ENCODE results near the gene HDGFL2. TPM values are rescaled to one million over a fixed set of nuclear protein-coding genes. Genes with fewer than 3 reads are reported as not detected.

Gene HDGFL2
- total RNA-seq, 1 experiment from 2014 or later, result 68.4 TPM

DNA sequence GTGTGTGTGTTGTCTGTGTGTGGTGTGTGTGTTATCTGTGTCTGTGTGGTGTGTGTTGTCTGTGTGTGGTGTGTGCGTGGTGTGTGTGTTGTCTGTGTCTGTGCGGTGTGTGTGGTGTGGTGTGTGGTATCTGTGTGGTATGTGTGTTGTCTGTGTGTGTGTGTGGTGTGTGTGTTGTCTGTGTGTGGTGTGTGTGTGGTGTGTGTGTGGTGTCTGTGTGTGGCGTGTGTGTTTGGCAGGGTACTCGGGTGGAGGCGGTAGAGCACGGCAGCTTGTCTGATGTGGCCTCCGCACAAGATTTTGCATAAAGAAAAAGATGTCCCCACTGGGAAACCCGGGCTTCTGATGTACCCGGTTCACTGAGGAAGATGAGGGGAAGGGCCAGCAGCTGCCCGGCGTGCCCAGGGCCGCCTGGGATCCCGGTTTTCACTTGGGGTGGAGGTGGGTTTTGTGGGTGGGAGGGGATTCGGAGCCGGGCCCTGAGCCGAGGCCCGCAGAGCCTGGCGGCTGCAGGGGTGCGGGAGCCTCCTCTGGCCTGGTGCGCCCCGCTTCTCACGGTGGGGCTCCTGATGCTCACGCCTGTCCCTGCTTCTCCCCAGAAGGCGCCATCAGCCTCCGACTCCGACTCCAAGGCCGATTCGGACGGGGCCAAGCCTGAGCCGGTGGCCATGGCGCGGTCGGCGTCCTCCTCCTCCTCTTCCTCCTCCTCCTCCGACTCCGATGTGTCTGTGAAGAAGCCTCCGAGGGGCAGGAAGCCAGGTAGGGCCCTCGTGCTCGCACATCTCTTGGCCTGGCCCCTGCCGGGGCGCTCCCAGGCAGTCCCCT is 21.2 kb downstream of the HDGFL2 start:
- no peak for DNase-seq (ENCODE audit: low read depth)
- in situ Hi-C loops (cut with HindIII; ENCODE audit: low pct_unique_long_range_greater_than_20kb, low sequenced_read_pairs), result no loop called here

DNA sequence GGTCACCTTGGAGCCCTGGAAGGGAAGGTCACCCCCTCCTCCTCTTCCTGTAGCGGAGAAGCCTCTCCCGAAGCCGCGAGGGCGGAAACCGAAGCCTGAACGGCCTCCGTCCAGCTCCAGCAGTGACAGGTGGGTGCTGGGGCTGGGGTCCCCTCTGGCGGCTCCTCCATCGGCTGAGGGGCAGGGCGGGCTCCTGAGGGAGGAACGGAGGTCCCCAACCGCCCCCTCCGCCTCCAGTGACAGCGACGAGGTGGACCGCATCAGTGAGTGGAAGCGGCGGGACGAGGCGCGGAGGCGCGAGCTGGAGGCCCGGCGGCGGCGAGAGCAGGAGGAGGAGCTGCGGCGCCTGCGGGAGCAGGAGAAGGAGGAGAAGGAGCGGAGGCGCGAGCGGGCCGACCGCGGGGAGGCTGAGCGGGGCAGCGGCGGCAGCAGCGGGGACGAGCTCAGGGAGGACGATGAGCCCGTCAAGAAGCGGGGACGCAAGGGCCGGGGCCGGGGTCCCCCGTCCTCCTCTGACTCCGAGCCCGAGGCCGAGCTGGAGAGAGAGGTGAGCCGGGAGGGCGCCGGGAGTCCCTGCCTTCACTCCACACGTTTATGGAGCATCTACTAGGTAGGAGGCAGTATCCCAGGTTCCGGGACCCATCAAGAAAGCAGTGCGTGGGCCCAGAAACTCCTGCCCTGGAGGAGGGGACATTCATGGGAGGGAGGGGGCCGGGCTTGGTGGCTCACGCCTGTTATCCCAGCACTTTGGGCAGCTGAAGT is 22.0 kb downstream of the HDGFL2 start:
- DNase-seq (ENCODE audit: low read depth), result no peak
- in situ Hi-C loops (cut with HindIII; ENCODE audit: low pct_unique_long_range_greater_than_20kb, low sequenced_read_pairs), result no loop called here

DNA sequence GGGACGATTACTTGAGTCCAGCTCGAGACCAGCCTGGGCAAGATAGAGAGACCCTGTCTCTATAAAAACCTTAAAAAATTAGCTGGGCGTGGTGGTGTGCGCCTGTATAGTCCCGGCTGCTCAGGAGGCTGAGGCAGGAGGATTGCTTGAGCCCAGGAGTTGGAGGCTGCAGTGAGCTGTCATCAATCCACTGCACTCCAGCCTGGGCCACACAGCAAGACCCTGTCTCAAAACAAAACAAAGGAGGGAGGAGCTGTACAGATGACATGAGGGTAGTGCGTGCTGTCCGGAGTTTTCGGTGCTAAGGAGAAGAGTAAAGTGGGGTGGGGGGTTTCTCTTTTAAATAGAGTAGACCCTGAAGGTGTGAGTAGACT is 22.6 kb downstream of the HDGFL2 start:
- in situ Hi-C loops (cut with HindIII; ENCODE audit: low pct_unique_long_range_greater_than_20kb, low sequenced_read_pairs), result no loop called here
- no peak for DNase-seq (ENCODE audit: low read depth)

DNA sequence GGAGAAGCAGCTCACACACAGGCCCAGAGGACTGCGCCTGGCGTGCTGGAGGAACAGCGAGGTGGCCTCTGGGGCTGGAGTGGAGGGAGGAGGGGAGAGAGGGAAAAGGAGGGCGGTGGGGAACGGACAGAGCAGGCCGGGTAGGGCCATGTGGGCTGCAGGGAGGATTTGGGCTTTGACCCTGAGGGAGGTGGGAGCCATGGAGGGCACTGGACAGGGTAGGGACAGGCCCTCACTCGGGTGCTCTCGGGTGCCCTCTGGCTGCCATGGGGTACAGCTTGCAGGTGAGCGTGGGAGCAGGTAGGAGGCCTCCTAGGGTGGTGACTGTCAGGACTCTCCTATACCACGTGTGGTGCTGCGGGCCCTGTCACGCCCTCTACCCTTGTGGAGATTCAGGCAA is 23.4 kb downstream of the HDGFL2 start:
- in situ Hi-C loops (cut with HindIII; ENCODE audit: low pct_unique_long_range_greater_than_20kb, low sequenced_read_pairs), result no loop called here
- DNase-seq (ENCODE audit: low read depth), result no peak

DNA sequence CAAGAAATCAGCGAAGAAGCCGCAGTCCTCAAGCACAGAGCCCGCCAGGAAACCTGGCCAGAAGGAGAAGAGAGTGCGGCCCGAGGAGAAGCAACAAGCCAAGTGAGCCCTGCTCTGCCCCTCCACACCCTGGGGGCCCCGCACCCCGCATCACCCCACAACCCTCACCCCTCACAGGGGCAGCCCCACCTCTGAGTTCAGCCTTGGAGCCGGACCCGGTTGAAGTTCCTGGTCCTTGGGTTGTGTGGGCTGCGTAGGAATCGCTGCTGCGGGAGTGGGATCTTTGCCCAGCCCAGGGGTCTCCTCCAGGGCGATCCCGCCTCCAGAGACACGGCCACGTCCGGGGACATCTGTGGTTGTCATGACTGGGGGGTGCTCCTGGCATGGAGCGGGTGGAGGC is 24.2 kb downstream of the HDGFL2 start:
- DNase-seq (ENCODE audit: low read depth), result no peak
- in situ Hi-C loops (cut with HindIII; ENCODE audit: low pct_unique_long_range_greater_than_20kb, low sequenced_read_pairs), result no loop called here

DNA sequence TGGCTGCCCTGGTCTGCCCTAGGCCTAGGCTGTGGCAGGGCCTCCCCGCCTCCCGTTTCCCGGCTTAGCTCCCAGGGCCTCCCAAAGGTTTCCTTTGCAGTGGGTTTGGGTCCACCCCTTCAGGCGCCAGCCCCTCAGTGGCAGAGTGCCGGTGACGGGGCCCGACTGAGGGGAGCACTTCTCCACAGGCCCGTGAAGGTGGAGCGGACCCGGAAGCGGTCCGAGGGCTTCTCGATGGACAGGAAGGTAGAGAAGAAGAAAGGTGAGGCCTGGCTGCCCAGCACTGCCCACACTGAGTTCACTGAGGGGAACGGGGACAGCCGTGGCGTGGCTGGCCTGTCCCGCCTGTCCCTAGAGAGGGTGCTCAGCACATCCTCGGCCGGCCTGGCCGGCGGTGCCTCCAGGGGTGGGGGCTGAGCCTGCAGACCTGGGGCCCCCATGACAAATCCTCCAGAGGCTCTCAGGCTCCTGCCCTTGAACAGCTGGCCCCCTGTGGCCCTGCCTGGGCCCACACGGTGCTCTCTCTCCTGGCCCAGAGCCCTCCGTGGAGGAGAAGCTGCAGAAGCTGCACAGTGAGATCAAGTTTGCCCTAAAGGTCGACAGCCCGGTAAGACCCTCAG is 25.8 kb downstream of the HDGFL2 start:
- in situ Hi-C loops (cut with HindIII; ENCODE audit: low pct_unique_long_range_greater_than_20kb, low sequenced_read_pairs), result no loop called here
- DNase-seq (ENCODE audit: low read depth), result no peak

DNA sequence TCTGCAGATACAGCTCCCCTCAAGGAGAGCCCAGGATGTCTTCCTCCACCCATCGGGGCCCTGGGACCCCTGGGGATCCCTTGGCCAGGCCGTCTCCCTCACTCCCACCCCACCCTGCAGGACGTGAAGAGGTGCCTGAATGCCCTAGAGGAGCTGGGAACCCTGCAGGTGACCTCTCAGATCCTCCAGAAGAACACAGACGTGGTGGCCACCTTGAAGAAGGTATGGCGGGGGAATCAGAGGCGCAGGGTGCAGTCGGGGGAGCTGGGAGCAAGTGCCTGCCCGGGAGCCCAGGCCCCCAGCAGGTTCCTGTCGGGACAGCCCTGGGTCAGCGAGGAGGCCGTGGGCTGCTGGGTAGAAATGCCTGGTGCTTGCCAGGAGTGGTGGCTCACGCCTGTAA is 26.6 kb downstream of the HDGFL2 start:
- DNase-seq (ENCODE audit: low read depth), result no peak
- in situ Hi-C loops (cut with HindIII; ENCODE audit: low pct_unique_long_range_greater_than_20kb, low sequenced_read_pairs), result no loop called here

DNA sequence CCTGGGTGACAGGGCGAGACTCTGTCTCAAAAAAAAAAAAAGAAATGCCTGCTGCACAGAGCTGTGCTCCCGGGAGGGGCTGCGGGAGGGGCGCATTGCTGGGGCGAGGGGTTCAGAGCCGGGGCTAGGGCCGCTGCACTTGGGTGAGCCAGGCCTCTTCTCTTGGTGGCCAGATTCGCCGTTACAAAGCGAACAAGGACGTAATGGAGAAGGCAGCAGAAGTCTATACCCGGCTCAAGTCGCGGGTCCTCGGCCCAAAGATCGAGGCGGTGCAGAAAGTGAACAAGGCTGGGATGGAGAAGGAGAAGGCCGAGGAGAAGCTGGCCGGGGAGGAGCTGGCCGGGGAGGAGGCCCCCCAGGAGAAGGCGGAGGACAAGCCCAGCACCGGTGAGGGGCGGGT is 27.2 kb downstream of the HDGFL2 start:
- in situ Hi-C loops (cut with HindIII; ENCODE audit: low pct_unique_long_range_greater_than_20kb, low sequenced_read_pairs), result no loop called here
- DNase-seq (ENCODE audit: low read depth), result no peak

DNA sequence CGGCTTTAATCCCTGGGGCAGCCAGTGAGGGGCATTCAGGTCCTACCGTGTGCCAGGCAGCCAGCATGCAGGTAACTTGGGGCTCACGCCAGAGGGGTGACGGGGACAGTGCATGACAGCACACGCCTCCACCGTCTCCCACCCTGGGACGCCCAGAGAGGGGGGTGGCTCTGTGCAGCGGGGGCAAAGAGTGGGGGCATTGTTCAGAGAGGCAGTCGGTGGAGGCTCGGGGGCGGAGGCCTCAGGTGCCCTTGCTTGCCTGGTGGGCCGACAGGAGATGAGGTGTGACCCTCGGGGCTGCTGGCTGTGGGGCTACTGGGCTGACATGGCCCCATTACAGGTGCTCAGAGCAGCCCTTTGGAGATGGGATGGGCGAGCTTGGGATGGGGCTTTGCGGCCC is 27.8 kb downstream of the HDGFL2 start:
- DNase-seq (ENCODE audit: low read depth), result no peak
- in situ Hi-C loops (cut with HindIII; ENCODE audit: low pct_unique_long_range_greater_than_20kb, low sequenced_read_pairs), result no loop called here

DNA sequence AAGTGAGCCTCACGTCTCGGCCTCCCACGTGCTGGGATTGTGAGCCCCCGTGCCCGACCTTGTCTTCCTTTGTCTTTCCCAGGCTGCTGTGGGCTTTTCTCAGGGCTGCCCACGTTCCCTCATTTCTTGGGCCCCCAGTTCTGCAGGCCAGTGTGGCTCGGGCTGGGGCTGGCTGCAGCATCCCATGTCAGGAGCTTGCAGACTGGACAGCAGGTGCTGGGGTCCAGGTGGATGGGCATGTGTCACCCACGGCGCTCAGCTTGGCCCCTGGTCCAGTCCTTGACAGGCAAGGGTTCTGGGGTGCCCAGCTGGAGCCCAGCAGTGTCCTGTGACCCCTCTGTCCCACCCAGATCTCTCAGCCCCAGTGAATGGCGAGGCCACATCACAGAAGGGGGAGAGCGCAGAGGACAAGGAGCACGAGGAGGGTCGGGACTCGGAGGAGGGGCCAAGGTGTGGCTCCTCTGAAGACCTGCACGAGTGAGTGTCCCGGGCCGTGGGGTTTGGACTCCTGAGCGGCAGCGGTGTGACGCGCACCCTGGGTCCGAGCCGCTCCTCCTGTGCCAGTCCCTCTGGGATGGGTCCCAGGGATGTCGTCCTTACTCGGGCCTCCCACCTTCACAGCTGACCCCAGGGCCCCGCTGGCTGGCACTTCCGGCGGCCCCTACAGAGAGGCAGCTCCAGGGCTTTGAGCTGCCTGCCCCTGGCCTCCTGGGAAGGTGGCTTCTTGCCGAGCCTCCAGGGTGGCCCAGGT is 28.9 kb downstream of the HDGFL2 start:
- DNase-seq (ENCODE audit: low read depth), result no peak
- in situ Hi-C loops (cut with HindIII; ENCODE audit: low pct_unique_long_range_greater_than_20kb, low sequenced_read_pairs), result no loop called here

DNA sequence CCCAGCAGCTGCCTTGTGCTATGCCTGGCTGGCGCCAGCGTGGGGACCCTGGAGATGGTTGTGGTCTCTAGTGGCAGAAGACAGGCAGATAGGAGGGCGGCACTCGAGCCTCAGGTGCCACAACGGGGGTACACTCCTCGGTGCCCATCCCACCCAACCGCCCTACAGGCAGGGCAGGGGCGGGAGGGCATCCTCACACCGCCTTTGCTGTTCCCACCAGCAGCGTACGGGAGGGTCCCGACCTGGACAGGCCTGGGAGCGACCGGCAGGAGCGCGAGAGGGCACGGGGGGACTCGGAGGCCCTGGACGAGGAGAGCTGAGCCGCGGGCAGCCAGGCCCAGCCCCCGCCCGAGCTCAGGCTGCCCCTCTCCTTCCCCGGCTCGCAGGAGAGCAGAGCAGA is 29.6 kb downstream of the HDGFL2 start:
- in situ Hi-C loops (cut with HindIII; ENCODE audit: low pct_unique_long_range_greater_than_20kb, low sequenced_read_pairs), result no loop called here

DNA sequence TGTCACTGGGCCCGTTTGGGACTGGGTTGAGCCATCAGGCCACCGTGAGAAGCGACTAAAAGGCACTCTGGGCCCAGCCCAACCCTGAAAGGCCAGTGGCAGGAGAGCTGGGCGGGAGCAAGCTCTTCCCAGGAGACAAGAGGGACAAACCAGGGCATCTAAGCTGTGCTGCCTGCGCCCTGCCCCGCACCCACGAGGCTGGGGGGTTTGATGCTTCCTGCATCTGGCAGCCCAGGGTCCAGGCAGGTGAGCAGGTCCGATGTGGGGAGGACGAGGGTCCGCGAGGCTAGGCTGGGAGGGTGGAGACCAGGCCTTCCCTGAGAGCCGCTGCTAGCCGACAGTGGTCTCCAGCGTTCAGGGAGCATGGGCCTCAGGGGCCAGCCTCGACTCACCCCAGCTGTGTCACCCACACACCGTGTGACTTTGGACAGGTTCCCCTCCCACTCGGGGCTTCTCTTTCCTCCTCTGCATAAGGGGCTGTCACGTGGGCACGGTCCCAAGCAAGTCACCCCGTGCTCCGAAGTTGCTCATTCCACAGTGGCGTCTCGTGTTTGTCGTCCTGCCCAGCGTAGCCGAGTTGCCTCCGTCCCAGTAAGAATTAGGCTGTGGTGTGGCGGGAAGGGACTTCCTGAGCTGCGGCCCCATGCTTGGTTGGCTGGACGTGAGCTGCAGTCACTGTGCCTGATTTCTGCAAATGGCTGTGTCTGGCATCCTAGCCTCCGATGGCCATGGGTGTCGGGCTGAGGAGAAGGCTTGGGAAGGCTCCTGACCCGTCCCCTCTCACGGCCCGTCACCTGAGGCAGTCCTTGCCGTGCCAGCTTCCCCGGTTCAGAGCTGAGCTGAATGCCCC is 30.4 kb downstream of the HDGFL2 start:
- in situ Hi-C loops (cut with HindIII; ENCODE audit: low pct_unique_long_range_greater_than_20kb, low sequenced_read_pairs), result no loop called here
- no peak for DNase-seq (ENCODE audit: low read depth)

More for the DNA sequence above, 29.6 kb downstream of the HDGFL2 start:
- no peak for DNase-seq (ENCODE audit: low read depth)

DNA sequence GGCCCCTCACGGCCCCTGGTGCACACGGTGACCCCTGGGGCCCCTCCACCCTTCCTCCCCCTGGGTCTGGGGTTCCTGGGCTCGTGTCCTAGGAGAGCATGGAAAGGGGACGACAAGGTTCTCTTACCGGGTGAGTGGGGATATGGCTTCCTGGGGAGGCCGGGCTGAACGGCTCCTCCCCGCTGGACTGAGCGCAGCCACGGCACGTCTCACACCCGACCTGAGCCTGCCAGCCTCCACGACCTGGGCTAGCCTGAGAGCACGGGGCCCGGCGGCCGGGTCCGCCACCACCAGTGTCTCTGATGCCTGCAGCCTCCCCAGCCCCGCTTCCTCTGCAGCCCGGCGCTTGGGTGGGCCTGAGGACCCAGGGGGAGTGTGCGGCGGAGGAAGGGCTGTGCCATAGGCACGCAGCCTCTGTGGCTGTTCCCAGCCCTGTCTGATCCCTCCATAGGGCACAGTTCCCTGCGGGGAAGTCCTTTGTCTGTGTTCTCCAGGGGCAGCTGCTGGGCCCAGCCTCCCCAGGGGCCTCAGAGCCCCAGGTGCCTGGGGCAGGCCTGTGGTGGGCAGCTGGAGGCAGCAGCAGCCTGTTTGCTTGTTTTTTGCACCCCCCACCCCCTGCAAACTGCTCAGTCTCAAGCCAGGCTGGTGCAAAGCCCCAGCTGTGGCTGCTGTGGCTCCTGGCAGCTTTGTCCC is 31.2 kb downstream of the HDGFL2 start:
- in situ Hi-C loops (cut with HindIII; ENCODE audit: low pct_unique_long_range_greater_than_20kb, low sequenced_read_pairs), result no loop called here
- no peak for DNase-seq (ENCODE audit: low read depth)

DNA sequence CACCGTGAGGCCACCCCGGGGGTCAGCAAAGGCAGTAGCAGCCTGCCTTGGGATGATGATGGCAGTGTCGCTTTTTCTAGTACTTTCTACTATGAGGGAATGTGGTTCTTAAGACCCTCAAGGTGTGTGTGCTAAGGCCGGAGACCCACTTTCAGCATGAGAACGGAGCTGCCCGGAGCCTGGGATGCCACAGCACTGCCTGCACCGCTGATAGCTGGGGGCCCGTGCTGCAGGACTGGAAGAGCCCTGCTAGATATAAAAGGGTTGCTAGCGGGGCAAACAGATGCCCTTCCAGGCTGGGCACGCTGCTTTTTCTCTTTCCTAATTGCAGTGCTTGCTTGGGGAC is 31.7 kb downstream of the HDGFL2 start:
- in situ Hi-C loops (cut with HindIII; ENCODE audit: low pct_unique_long_range_greater_than_20kb, low sequenced_read_pairs), result no loop called here
- no peak for DNase-seq (ENCODE audit: low read depth)

DNA sequence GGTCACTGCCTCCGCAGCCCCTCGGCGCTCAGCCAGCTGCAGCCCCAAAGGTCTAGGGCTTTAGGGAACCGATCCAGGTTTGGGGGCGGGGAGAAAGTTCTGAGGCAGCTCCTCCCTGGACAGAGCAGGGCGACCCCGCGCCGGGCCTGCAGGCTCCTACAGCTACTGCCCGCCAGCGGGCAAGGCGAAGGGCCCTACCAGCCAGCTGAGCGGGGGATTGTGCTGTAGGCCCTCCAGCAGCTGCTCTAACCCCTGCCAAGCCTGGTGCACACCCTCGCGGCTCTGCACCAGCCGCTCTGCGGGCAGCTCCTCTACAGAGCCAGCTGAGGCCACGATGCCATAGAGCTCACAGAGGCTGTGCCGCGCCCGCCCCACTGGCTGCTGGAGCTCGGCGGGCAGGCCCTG is 32.2 kb downstream of the HDGFL2 start:
- in situ Hi-C loops (cut with HindIII; ENCODE audit: low pct_unique_long_range_greater_than_20kb, low sequenced_read_pairs), result no loop called here
- no peak for DNase-seq (ENCODE audit: low read depth)

DNA sequence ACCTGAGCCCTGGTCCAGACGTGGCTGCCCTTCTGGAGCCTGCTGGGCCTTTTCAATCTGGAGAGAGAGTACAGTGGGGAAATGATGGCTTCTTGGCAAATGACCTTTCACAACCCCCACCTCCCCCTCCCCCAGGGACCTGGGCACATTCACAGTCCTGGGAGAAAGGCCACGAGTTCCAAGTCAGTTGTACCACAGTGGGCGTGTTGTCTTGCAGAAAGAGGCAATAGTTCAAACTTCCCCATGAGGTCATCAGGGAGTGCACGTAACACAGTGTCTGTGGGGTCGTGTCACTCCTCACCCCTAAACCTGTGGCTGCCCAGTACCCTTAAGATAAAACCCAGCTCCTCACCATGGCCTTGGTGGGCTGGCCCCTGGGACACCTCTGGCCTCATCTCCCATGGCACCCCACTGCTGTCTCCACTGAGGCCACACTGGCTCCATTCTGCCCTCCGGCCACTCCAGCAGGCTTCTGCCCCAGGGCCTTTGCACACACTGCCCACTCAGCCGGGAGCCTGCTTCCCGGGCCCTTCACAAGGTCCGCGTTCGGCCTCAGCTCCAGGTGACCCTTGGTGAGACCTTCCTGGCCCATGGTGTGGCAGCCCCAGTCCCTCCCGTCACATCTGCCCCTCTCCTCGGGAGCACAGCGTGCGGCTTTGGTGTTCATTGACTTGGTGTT is 32.9 kb downstream of the HDGFL2 start:
- no peak for DNase-seq (ENCODE audit: low read depth)
- in situ Hi-C loops (cut with HindIII; ENCODE audit: low pct_unique_long_range_greater_than_20kb, low sequenced_read_pairs), result no loop called here

Measured in Caki2 (cell line).